Hippocampal formation (tissue), 2 donors: ENCODE measurements around the gene MASP2.
"Not testable (repeated sequence)": the region's sequence is repeated elsewhere in the genome, so short reads cannot be mapped to it uniquely, and the experiment has no call there.

Experiments used
- DNase-seq, 2 donors: peaks; one replicate each; lab custom pipeline; 2025; lab: John Stamatoyannopoulos, UW

The MASP2 gene

DNA sequence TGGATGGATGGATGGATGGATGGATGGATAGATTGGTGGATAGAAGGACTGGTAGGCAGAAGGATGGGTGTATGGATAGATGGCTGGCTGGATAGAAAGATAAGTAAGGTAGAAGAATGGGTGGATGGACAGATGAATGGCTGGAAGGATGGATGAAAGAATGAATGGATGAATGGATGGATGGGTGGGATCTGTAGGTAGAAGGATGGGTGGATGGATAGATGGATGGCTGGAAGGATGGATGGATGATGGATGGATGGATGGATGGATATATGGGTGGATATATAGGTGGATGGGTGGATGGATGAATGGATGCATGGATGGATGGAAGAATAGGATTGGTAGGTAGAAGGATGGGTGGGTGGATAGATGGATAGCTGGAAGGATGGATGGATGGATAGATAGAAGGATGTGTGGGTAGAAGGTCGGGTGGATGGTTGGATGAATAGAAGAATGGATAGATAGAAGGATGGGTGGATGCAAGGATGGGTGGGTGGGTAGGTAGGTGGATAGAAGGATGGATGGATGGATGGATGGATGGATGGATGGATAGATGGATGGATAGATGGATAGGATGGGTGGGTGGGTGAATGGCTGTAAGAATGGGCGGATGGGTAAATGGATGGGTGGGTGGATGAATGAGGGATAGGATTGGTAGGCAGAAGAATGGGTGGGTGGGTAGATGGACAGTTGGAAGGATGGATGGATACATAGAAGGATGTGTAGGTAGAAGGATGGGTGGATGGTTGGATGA is 7.5 kb downstream of the MASP2 start:
- no peak for DNase-seq

DNA sequence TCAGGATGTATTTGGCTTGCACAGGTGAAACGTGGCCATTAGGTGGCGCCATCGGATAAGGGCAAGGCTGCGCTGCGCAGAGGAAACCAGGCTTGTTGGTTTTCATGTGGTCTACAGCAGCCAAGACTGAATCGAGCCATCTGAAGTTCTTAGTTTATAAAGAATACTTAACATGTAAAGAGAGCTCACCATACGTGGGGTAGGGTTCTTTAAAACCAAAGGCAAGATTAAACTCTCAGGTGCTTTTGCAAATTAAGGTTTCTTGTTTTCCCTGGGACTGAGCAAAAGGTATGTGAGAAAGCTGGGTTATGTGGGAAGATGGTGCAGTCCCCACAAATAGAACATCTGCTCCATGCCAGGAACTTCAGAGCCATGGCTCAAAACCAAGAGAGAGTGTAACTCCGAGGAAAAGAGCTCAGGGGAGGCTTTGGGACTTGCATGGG is 9.3 kb downstream of the MASP2 start:
- DNase-seq, result peak; percentile 86 to 90

DNA sequence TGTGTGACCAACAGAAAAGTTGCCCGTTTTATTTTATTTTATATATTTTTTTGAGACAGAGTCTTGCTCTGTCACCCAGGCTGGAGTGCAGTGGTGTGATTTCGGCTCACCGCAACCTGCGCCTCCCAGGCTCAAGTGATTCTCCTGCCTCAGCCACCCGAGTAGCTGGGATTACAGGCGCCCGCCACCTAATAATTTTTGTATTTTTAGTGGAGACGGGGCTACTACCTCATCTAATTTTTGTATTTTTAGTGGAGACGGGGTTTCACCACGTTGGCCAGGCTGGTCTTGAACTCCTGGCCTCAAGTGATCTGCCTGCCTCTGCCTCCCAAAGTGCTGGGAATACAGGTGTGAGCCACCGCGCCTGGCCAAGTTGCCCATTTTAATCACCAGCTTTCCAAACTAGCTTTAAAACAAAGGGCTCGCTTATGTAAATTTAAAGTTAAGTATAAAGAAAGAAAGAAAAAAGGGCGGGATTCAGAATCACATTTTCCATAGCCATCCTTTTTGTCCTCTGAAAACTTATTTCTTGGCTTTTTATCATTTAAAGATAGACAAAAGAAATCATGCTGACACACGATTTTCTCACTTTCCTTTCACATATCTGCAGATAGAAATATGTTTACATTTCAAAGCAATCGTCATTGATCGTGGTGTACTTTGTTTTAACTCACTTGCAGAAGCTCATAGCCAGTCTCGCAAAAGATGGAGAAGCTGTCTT is 9.9 kb downstream of the MASP2 start:
- not testable (repeated sequence) for DNase-seq

DNA sequence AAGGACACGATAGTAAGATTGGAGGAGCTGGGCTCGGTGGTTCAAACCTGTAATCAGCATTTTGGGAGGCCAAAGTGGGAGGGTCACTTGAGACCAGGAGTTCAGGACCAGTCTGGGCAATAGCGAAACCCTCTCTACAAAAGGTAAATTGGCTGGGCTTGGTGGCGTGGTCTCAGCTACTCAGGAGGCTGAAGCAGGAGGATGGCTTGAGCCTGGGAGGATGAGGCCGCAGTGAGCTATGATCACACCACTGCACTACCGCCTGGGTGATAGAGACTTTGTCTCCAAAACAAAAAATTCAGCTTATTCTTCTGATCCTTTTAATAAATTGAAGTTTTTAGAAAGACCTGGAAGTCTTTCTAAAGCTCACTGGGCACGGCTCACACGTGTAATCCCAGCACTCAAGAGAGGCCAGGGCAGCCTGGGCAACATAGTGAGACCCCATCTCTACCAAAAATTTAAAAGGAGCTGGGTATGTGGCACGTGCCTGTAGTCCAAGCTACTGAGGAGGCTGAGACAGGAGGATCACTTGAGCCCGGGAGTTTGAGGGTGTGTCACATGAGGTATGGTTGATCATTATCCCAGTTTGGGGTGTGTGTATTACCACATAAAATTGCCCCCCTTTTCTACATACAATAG is 15.3 kb downstream of the MASP2 start:
- no peak for DNase-seq

DNA sequence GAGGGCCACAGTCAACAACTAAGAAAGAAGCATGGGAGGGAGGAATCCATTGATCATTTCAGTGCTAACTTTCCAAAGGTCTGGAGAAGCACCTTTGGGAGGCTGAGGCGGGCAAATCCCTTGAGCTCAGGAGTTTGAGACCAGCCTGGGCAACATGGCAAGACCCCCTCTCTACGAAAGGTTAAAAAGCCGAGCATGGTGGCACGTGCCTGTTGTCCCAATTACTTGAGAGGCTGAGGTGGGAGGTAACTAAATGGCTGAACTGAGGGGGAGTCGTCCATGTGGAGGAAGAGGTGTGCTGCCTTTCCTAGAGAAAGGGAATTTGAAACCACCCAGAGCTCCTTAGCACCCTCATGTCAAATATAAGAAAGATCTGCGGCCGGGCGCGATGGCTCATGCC is 16.2 kb downstream of the MASP2 start:
- DNase-seq, result no peak

DNA sequence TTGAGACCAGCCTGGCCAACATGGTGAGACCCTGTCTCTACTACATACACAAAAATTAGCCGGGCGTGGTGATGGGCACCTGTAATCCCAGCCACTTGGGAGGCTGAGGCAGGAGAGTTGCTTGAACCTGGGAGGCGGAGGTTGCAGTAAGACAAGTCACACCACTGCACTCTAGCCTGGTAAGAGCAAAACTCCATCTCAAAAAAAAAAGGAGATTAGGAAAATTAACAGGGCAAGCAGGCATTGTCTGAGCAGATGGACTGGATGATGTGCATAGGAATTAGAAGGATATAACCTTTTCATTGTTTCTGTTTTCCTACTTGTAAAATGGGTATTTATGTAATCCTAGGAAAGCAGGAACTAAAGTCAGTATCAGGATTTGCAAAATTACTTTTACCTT is 19.0 kb downstream of the MASP2 start:
- no peak for DNase-seq

DNA sequence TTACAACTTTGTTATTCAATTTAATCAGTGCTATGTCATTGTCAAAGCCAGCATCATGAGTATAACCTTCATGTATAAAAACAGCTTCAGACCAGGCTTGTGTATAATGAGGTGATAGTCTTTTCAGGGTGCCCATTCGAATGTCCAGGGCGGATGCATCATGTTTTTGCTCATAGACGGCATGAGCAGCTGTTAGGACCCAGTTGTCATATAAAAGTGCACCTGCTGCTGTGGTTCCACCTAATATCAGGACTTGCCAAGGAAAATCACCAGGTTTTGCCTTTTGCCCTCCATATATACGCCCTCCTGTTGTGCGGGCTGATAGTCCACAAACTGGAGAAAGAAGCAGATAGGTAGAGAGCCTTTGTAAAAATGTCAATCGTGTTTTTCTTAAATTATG is 19.7 kb downstream of the MASP2 start:
- DNase-seq, result no peak

DNA sequence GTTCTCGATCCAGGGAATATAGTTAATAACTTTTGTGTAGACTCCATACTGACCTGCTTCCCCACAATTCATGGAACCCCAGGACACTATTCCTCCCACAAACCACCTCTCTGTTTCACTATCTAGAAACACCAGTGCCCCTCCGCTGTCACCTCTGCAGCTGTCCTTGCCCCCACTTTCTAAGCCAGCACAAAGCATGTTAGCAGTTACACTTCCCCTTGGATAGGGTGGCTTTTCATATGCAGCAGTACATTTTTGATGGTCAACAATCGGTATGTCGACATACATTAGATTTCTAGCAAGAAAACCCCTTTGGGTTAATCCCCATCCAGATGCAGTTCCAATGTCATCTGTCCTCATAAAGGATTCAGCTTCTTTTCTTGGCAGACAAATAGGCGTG is 20.1 kb downstream of the MASP2 start:
- DNase-seq, result no peak

DNA sequence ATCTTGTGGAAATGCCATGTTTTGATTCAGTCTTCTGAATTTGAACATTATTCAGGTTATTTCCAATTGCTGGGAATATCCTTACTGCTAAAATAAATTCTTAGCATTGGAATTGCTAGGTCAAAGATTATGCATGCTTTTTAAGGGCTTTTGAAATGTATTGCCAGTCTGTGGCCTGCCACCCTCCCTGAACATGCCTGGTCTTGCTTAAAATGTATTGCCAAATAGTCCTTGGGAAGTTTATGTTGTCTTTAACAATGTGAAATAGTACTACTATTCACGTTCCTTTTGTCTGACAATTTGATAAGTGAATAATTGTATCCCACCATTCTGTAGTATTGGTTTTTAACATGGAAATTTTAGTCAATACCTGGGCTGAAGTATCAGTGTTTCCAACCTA is 21.0 kb downstream of the MASP2 start:
- no peak for DNase-seq

DNA sequence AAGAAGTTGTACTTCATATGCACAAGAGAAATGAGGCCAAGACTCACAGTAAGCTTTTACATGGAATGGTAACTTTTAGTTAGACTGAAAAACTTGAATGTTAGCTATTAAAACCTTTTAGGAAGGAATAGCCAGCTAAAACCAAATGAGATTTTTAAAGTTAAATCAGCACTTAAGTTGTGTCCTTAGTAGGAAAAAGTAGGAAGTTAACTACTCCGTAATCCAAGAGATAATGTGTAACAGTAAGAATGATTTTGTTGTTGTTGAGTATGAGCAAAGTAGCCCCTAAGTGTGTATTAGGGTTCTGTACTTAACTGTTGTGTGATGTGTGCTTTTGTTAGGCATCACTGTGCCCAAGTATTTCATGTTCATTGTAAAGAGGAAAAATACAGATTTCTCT is 21.4 kb downstream of the MASP2 start:
- no peak for DNase-seq

DNA sequence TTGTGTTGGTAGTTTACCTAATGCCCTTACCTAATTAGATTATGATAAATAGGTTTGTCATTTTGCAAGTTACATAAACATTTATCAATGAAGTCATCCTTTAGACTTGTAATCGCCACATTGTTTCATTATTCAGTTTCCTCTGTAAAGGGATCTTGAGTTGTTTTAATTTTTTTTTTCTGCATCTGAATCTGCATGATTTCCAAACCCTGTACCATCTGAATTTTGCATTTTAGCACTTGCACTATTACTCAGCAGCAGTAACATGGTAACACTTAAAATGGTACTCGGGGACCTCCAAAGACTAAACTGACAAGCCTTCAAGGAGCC is 22.2 kb downstream of the MASP2 start:
- no peak for DNase-seq

DNA sequence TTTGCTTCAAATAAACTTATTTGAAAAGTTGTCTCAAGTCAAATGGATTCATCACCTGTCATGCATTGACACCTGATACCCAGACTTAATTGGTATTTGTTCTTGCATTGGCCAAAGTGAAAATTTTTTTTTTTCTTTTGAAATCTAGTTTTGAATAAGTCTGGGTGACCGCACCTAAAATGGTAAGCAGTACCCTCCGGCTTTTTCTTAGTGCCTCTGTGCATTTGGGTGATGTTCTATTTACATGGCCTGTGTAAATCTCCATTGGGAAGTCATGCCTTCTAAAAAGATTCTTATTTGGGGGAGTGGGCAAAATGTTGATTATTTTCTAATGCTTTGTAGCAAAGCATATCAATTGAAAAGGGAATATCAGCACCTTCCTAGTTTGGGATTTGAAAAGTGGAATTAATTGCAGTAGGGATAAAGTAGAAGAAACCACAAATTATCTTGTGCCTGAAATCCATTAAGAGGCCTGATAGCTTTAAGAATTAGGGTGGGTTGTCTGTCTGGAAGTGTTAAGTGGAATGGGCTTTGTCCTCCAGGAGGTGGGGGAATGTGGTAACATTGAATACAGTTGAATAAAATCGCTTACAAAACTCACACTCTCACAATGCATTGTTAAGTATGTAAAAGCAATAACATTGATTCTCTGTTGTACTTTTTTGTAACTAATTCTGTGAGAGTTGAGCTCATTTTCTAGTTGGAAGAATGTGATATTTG is 22.7 kb downstream of the MASP2 start:
- no peak for DNase-seq

DNA sequence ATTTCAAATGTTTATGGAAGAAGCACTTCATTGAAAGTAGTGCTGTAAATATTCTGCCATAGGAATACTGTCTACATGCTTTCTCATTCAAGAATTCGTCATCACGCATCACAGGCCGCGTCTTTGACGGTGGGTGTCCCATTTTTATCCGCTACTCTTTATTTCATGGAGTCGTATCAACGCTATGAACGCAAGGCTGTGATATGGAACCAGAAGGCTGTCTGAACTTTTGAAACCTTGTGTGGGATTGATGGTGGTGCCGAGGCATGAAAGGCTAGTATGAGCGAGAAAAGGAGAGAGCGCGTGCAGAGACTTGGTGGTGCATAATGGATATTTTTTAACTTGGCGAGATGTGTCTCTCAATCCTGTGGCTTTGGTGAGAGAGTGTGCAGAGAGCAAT is 23.8 kb downstream of the MASP2 start:
- no peak for DNase-seq

DNA sequence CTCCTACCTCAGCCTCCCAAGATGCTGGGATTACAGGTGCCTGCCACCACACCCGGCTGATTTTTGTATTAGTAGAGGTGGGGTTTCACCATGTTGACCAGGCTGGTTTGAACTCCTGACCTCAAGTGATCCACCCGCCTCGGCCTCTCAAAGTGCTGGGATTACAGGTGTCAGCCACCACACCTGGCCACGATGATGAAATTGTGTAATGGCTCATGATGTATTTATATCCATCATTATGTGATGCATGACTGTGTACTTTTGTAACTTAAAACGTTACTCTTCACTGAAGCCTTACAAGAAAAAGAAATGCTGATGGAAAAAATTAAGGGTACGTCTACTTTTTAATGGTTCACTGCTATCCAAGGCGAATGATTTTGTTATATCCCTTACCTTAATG is 27.1 kb downstream of the MASP2 start:
- DNase-seq, result no peak

DNA sequence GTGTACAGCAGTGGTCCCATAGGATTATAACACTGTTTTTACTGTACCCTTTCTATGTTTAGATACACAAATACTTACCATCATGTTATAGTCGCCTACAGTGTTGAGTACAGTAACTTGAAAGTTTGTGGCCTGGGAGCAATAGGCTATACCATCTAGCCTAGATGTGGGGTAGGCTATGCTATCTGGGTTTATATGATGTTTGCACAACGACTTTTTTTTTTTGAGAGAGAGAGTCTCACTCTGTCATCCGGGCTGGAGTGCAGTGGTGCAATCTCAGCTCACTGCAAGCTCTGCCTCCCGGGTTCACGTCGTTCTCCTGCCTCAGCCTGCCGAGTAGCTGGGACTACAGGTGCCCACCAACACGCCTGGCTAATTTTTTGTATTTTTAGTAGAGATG is 27.7 kb downstream of the MASP2 start:
- DNase-seq, result not testable (repeated sequence)

DNA sequence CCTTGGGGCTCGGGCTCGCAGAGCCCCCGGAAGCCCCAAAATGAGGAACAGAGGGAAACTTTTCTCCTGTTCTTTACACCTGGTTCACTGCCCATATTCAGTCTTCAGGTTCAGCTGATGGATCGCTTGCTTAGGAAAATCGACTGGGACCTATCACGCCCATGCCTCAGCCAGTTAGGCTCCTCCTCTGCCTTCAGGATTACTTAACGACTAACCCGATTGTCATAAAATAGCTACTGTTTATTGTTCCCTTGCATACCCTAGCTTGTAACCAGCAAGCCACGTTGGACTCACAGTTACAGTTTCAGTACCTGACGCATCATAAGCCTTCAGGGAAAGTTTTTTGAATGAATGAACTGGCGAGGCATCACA is 33.9 kb downstream of the MASP2 start:
- DNase-seq, result no peak

DNA sequence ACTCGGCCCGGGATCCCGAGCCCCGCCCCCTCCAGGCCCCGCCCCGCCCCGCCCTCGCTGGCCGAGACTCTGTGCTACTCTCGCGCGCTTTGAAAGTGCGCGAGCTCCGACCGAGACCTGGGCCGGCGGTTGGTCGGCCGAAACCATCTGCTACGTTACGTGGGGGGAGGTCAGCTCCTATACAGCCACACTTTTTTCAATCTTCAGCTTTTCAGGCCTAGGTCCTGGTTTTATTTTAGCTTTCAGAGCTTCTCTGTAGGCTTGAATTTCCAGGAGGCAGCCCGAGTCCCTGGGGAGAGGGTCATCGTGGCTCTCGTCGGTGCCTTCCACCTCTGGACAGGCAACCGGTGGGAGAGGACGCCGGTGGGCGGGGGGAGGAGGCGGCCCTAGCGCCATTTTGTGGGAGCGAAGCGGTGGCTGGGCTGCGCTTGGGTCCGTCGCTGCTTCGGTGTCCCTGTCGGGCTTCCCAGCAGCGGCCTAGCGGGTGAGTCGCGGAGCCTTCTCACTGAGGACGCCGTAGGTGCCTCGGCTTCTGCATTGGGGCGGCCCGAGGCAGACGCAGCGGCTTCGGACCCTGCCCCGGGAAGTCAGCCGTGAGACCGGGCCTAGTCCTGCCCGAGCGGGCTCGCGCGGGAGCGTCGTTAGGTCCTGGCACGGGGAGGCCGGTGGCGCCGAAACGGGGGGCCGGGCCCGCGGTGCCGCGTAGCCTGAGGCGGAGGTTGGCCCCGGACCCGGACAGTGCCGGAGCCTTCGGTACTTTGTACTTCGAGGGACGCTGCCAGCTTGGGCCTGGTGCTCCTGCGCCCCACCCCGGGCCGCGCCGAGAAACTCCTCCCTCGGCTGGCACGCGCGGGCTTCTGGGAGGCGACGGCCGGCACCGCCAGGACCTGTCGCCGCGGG is 34.5 kb downstream of the MASP2 start, which contains the start of gene TARDBP:
TSS of gene TARDBP (plus strand) at position 395 of the 900 bp plus-strand sequence. CDS start 1,074 bp downstream, outside the sequence.
- peak; percentile 85 to 91 for DNase-seq

DNA sequence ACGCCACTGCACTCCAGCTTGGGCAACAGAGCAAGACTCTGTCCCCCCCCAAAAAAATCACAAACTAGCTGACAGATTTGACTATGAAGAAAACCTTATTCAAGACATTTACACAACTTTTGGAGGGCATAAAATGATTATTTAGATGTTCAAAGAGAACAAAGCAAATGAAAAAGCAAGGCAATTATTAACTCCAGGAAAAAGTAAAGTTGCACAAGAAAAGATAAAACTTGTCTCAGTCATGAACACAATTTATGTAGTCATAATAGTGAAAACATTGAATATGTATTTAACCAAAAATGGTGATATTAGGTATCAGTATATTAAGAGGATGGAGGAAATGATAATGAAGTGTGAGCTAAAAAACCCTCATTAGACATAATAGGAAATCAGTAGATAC is 46.5 kb downstream of the MASP2 start:
- DNase-seq, result no peak

DNA sequence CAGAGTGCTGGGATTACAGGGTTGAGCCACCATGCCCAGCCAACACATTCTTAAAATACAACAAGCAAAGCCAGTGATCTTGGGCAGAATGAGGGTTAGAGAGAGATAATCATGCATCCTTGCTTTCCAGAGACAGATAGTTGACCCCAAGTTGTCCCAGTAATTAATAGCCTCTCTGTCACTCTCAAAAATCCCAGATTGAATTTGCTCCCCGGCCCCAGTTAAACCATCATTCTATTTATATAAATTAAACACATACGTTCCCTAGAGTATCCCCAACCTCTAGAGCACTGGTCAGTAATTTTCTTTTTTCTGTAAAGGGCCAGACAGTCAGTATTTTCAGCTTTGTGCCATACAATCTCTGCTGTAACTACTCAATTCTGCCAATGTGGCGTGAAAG is 50.9 kb downstream of the MASP2 start:
- DNase-seq, result no peak

DNA sequence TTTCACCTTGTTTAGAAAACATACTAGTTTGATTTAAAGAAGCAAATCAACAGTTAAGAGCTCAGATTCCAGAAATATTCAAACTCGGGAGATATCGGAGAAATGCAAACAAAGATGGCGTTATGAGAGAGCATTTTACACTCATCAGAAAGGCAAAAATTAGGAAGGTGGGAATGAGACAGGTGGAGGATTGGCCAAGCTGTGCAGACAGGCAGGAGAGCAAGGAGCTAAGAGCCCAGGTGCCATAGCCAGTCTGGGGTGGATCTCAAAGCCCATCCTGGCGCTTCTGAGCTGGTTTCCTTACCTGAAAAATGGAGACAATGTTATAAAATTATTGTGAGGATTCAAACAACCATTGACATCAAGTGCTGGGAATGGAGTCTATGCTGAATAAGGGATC is 54.2 kb downstream of the MASP2 start:
- DNase-seq, result no peak

DNA sequence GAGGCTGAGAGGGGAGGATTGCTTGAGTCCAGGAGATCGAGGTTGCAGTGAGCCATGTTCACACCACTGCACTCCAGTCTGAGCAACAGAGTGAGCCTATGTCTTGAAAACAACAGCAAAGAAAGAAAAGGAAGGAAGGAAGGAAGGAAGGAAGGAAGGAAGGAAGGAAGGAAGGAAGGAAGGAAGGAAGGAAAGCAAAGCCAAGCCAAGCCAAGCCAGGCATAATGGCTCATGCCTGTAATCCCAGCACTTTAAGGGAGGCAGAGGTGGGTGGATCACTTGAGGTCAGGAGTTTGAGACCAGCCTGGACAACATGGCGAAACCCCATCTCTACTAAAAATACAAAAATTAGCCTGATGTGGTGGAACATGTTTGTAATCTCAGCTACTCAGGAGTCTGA is 55.0 kb downstream of the MASP2 start:
- not testable (repeated sequence) for DNase-seq
